Limb (tissue), 2 donors: Measurements from ENCODE around the gene HAO2.
"Not testable (repeated sequence)": the region's sequence is repeated elsewhere in the genome, so short reads cannot be mapped to it uniquely, and the experiment has no call there.

Source experiments
- DNase-seq, 2 donors: peaks; one replicate each; pipeline ENCODE4 v3.0.0-alpha.2; 2016; ENCODE audit errors: extremely low spot score in 2 of 2

The HAO2 gene

GRCh38 chr1:119345398-119345797, 23.2 kb upstream of the HAO2 start:
- DNase-seq = no peak

GRCh38 chr1:119347858-119348257, 20.7 kb upstream of the HAO2 start:
- DNase-seq = no peak

GRCh38 chr1:119348941-119349340, 19.6 kb upstream of the HAO2 start:
- no peak for DNase-seq

- not testable (repeated sequence) for DNase-seq
Measured at GRCh38 chr1:119350866-119351265, 17.7 kb upstream of the HAO2 start.

GRCh38 chr1:119351997-119352396, 16.6 kb upstream of the HAO2 start:
- DNase-seq = no peak

GRCh38 chr1:119353836-119354235, 14.7 kb upstream of the HAO2 start:
- no peak for DNase-seq

- no peak for DNase-seq
Measured at GRCh38 chr1:119358636-119359035, 9.9 kb upstream of the HAO2 start.

GRCh38 chr1:119359730-119360129, 8.9 kb upstream of the HAO2 start:
- DNase-seq = no peak

GRCh38 chr1:119361205-119361604, 7.4 kb upstream of the HAO2 start:
- DNase-seq = no peak

GRCh38 chr1:119361620-119362344, 6.8 kb upstream of the HAO2 start:
- no peak for DNase-seq

- no peak for DNase-seq
Measured at GRCh38 chr1:119363162-119363561, 5.4 kb upstream of the HAO2 start.

- no peak for DNase-seq
Measured at GRCh38 chr1:119364640-119365039, 3.9 kb upstream of the HAO2 start.

GRCh38 chr1:119366424-119366823, 2.2 kb upstream of the HAO2 start:
- DNase-seq = no peak

GRCh38 chr1:119367432-119368124, 1.0 kb upstream of the HAO2 start:
- peak; percentile 32 to 70 for DNase-seq

GRCh38 chr1:119370748-119371147, 2.2 kb downstream of the HAO2 start:
- DNase-seq = no peak

GRCh38 chr1:119371815-119372214, 3.2 kb downstream of the HAO2 start:
- DNase-seq = no peak

- peak; percentile 53 to 57 for DNase-seq
Measured at GRCh38 chr1:119372503-119373086, 4.0 kb downstream of the HAO2 start.

- DNase-seq = no peak
Measured at GRCh38 chr1:119373465-119373864, 4.9 kb downstream of the HAO2 start.

GRCh38 chr1:119374208-119374874, 5.8 kb downstream of the HAO2 start:
- no peak for DNase-seq

GRCh38 chr1:119375366-119375765, 6.8 kb downstream of the HAO2 start:
- no peak for DNase-seq

- DNase-seq = no peak
Measured at GRCh38 chr1:119376594-119376993, 8.0 kb downstream of the HAO2 start.

GRCh38 chr1:119377594-119377993, 9.0 kb downstream of the HAO2 start:
- not testable (repeated sequence) for DNase-seq
